ENCODE measurements around the gene DCLK2. TPM values are rescaled to one million over a fixed set of nuclear protein-coding genes. Genes with fewer than 3 reads are reported as not detected.

The DCLK2 gene
- total RNA-seq, 1 experiment from 2014 or later = 2.7 TPM

DNA sequence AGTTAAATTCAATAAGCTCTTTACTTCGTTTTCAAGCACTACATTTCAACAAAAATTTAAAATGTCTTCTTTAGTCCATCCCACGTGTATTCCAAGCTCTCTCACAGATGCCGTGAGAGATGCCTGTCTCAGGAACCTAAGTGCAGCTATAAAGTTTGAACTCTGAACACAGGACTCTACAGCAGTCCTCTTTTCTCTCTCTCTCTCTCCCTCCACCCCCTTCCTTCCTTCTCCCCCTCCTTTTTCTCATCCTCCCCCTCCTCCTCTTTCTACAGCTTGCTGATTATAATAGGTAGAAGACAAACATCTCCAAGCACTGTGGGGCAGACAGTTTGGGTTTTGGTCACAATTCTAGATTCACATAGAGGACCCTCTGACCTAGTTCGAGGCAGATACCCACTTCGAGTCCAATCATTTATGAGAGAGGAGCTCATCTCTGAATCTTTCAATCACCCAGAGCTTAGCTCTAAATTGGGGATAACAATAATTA is 31.5 kb upstream of the DCLK2 start:
- ChIA-PET CTCF (no interaction called here), RAD21 (ENCODE audit: low non-redundant PET in 1 of 2, low total read pairs in 2 of 2, uncharacterized antibody in 2 of 2, unreplicated experiment in 2 of 2) (no interaction called here), POLR2A (no interaction called here)
- TF ChIP-seq EZH2phosphoT487 (IDR thresholded peaks at IDR 0.05; ENCODE audit: borderline replicate concordance) = no peak
- TF ChIP-seq ATF3 (IDR thresholded peaks at IDR 0.05) = no peak
- no peak for TF ChIP-seq TCF7L2 (IDR thresholded peaks at IDR 0.05; ENCODE audit: borderline replicate concordance, extremely low read depth, insufficient read depth, insufficient read length)
- TF ChIP-seq, protein P1, sequence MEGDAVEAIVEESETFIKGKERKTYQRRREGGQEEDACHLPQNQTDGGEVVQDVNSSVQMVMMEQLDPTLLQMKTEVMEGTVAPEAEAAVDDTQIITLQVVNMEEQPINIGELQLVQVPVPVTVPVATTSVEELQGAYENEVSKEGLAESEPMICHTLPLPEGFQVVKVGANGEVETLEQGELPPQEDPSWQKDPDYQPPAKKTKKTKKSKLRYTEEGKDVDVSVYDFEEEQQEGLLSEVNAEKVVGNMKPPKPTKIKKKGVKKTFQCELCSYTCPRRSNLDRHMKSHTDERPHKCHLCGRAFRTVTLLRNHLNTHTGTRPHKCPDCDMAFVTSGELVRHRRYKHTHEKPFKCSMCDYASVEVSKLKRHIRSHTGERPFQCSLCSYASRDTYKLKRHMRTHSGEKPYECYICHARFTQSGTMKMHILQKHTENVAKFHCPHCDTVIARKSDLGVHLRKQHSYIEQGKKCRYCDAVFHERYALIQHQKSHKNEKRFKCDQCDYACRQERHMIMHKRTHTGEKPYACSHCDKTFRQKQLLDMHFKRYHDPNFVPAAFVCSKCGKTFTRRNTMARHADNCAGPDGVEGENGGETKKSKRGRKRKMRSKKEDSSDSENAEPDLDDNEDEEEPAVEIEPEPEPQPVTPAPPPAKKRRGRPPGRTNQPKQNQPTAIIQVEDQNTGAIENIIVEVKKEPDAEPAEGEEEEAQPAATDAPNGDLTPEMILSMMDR (IDR thresholded peaks at IDR 0.05 in 2 of 3, conservative IDR thresholded peaks at IDR 0.05 in 1 of 3; ENCODE audit: borderline replicate concordance in 1 of 3, insufficient read depth in 1 of 3, low read depth in 2 of 3, low read length in 2 of 3) = no peak
- TF ChIP-seq SIN3A (IDR thresholded peaks at IDR 0.05; ENCODE audit: low read depth) = no peak
- TF ChIP-seq JUND (IDR thresholded peaks at IDR 0.05) = no peak
- TF ChIP-seq EGR1 (IDR thresholded peaks at IDR 0.05; ENCODE audit: low read depth) = no peak
- TF ChIP-seq ELF1 (IDR thresholded peaks at IDR 0.05; ENCODE audit: borderline replicate concordance, low read depth) = no peak
- H3K9ac ChIP-seq (ENCODE audit: low read length) = no peak overlapping the region
- no peaks in the 10 kb centered on the region for H4K20me1 ChIP-seq (ENCODE audit: insufficient read depth)
- H3K79me2 ChIP-seq (ENCODE audit: insufficient read depth, low read length) = no peaks in the 10 kb centered on the region
- H3K27me3 ChIP-seq (ENCODE audit: insufficient read depth, low read length) = no peaks in the 10 kb centered on the region
- DNase-seq (ENCODE audit: low read depth, low spot score) (no peak), ATAC-seq (no peak)
- H2AFZ ChIP-seq (ENCODE audit: low read depth, low read length, poor library complexity, severe bottlenecking) = no peak overlapping the region
- H3K4me3 ChIP-seq (replicated peaks in 1 of 2; ENCODE audit: low read depth in 1 of 2, low read length in 2 of 2) = no peak overlapping the region
- no peak overlapping the region for H3K27ac ChIP-seq (ENCODE audit: low read depth, low read length)
- H3K4me2 ChIP-seq (ENCODE audit: low read length) = no peak overlapping the region
- no peaks in the 10 kb centered on the region for H3K36me3 ChIP-seq (ENCODE audit: control insufficient read depth in 1 of 2, insufficient read depth in 2 of 2, low read length in 2 of 2)
- no peaks in the 10 kb centered on the region for H3K4me1 ChIP-seq (ENCODE audit: control insufficient read depth in 1 of 2, insufficient read depth in 2 of 2, low read length in 2 of 2)
- BruUV-seq (replicated peaks) = no TSS peak
- no peaks in the 10 kb centered on the region for H3K9me3 ChIP-seq (ENCODE audit: control insufficient read depth in 1 of 2, insufficient read depth in 1 of 2, low read depth in 1 of 2, low read length in 2 of 2)
- no peaks in the 10 kb centered on the region for H3K9me2 ChIP-seq (ENCODE audit: insufficient read depth)
- intact Hi-C loops (cut with micrococcal nuclease) = no loop called here

- ChIA-PET POLR2A (no interaction called here), CTCF (no interaction called here), RAD21 (ENCODE audit: low non-redundant PET in 1 of 2, low total read pairs in 2 of 2, uncharacterized antibody in 2 of 2, unreplicated experiment in 2 of 2) (no interaction called here)
- no peak overlapping the region for H3K4me2 ChIP-seq (ENCODE audit: low read length)
- H3K9me3 ChIP-seq (ENCODE audit: control insufficient read depth in 1 of 2, insufficient read depth in 1 of 2, low read depth in 1 of 2, low read length in 2 of 2) = no peaks in the 10 kb centered on the region
- H3K4me1 ChIP-seq (ENCODE audit: control insufficient read depth in 1 of 2, insufficient read depth in 2 of 2, low read length in 2 of 2) = no peaks in the 10 kb centered on the region
- H2AFZ ChIP-seq (ENCODE audit: low read depth, low read length, poor library complexity, severe bottlenecking) = no peak overlapping the region
- H3K36me3 ChIP-seq (ENCODE audit: control insufficient read depth in 1 of 2, insufficient read depth in 2 of 2, low read length in 2 of 2) = no peaks in the 10 kb centered on the region
- no peaks in the 10 kb centered on the region for H3K27me3 ChIP-seq (ENCODE audit: insufficient read depth, low read length)
- no peak overlapping the region for H3K9ac ChIP-seq (ENCODE audit: low read length)
- DNase-seq (ENCODE audit: low read depth, low spot score) = no peak
- intact Hi-C loops (cut with micrococcal nuclease) = no loop called here
- ATAC-seq = no peak
- no peaks in the 10 kb centered on the region for H4K20me1 ChIP-seq (ENCODE audit: insufficient read depth)
- H3K79me2 ChIP-seq (ENCODE audit: insufficient read depth, low read length) = no peaks in the 10 kb centered on the region
- H3K4me3 ChIP-seq (replicated peaks in 1 of 2; ENCODE audit: low read depth in 1 of 2, low read length in 2 of 2) = no peak overlapping the region
- BruUV-seq (replicated peaks) = no TSS peak
- H3K9me2 ChIP-seq (ENCODE audit: insufficient read depth) = no peaks in the 10 kb centered on the region
- no peak overlapping the region for H3K27ac ChIP-seq (ENCODE audit: low read depth, low read length)
- TF ChIP-seq, protein P2, sequence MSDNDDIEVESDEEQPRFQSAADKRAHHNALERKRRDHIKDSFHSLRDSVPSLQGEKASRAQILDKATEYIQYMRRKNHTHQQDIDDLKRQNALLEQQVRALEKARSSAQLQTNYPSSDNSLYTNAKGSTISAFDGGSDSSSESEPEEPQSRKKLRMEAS (IDR thresholded peaks at IDR 0.05) = no peak
- TF ChIP-seq TCF7L2 (IDR thresholded peaks at IDR 0.05; ENCODE audit: borderline replicate concordance, extremely low read depth, insufficient read depth, insufficient read length) (no peak), YY1 (IDR thresholded peaks at IDR 0.05; ENCODE audit: extremely low read depth, insufficient replicate concordance, low read depth, low read length) (no peak), EZH2 (IDR thresholded peaks at IDR 0.05) (no peak), RAD21 (IDR thresholded peaks at IDR 0.05; ENCODE audit: low read depth) (no peak), CBX3 (IDR thresholded peaks at IDR 0.05; ENCODE audit: low read depth) (no peak), POLR2AphosphoS5 (IDR thresholded peaks at IDR 0.05; ENCODE audit: low read depth, low read length) (no peak)
- TF ChIP-seq, protein P3, sequence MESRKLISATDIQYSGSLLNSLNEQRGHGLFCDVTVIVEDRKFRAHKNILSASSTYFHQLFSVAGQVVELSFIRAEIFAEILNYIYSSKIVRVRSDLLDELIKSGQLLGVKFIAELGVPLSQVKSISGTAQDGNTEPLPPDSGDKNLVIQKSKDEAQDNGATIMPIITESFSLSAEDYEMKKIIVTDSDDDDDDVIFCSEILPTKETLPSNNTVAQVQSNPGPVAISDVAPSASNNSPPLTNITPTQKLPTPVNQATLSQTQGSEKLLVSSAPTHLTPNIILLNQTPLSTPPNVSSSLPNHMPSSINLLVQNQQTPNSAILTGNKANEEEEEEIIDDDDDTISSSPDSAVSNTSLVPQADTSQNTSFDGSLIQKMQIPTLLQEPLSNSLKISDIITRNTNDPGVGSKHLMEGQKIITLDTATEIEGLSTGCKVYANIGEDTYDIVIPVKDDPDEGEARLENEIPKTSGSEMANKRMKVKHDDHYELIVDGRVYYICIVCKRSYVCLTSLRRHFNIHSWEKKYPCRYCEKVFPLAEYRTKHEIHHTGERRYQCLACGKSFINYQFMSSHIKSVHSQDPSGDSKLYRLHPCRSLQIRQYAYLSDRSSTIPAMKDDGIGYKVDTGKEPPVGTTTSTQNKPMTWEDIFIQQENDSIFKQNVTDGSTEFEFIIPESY (IDR thresholded peaks at IDR 0.05; ENCODE audit: extremely low read depth, insufficient replicate concordance, low read length) = no peak
Measured at GRCh38 chr4:150047546-150047945, 30.7 kb upstream of the DCLK2 start.

Measured in HCT116 (cell line).